Stimulated activated CD4-positive, alpha-beta T cell treated with anti-CD3 and anti-CD28 coated beads, Interleukin-1b, Interleukin-23, amount 100 ng/mL, for 24 hours (primary cell): ENCODE results near the gene IPO4.
"Not testable (repeated sequence)": the region's sequence is repeated elsewhere in the genome, so short reads cannot be mapped to it uniquely, and the experiment has no call there.

ENCODE experiments used
- DNase-seq, 4 experiments: peaks; one replicate each; pipeline ENCODE4 v3.0.0-alpha.2; 2020; ENCODE audit warnings: low read depth in 4 of 4, low spot score in 1 of 4

The IPO4 gene

GRCh38 chr14:24188251-24189058, at the start of gene IPO4:
Gene IPO4, minus strand, starts transcription at chr14:24188816. Its CDS starts 29 bp downstream, at chr14:24188787.
- peak; percentile 80 to 94 (median 89) for DNase-seq

GRCh38 chr14:24238123-24238522, 49.5 kb upstream of the IPO4 start:
- no peak for DNase-seq

- no peak for DNase-seq
Observed at GRCh38 chr14:24237463-24237955, 48.9 kb upstream of the IPO4 start.

- DNase-seq, result no peak
Observed at GRCh38 chr14:24236689-24237462, 48.3 kb upstream of the IPO4 start.

GRCh38 chr14:24235804-24236688, 47.4 kb upstream of the IPO4 start:
- no peak for DNase-seq

- DNase-seq, result no peak
Observed at GRCh38 chr14:24234095-24235005, 45.7 kb upstream of the IPO4 start.

GRCh38 chr14:24233538-24233866, 44.9 kb upstream of the IPO4 start:
- DNase-seq, result no peak

- peak in 1 of 4 experiments; percentile 54 for DNase-seq
Observed at GRCh38 chr14:24232645-24233537, 44.3 kb upstream of the IPO4 start, which contains the start of gene GMPR2. Gene GMPR2, plus strand, starts transcription at chr14:24232929. Its CDS starts 325 bp downstream, at chr14:24233254.

GRCh38 chr14:24232121-24232644, 43.6 kb upstream of the IPO4 start, which contains the start of gene NEDD8:
Gene NEDD8, minus strand, starts transcription at chr14:24232367. Its CDS starts 100 bp downstream, at chr14:24232267.
- peak; percentile 70 to 90 (median 82) for DNase-seq

GRCh38 chr14:24231263-24232120, 42.9 kb upstream of the IPO4 start:
- no peak for DNase-seq

GRCh38 chr14:24228902-24229301, 40.3 kb upstream of the IPO4 start:
- no peak for DNase-seq

GRCh38 chr14:24226473-24226872, 37.9 kb upstream of the IPO4 start:
- DNase-seq, result no peak

- DNase-seq, result no peak
Observed at GRCh38 chr14:24224618-24225071, 36.0 kb upstream of the IPO4 start.

GRCh38 chr14:24222987-24223386, 34.4 kb upstream of the IPO4 start:
- DNase-seq, result not testable (repeated sequence)

- no peak for DNase-seq
Observed at GRCh38 chr14:24219521-24219920, 30.9 kb upstream of the IPO4 start.

- DNase-seq, result no peak
Observed at GRCh38 chr14:24219080-24219479, 30.5 kb upstream of the IPO4 start.

GRCh38 chr14:24216876-24217275, 28.3 kb upstream of the IPO4 start:
- not testable (repeated sequence) for DNase-seq

- DNase-seq, result no peak
Observed at GRCh38 chr14:24216345-24216699, 27.7 kb upstream of the IPO4 start.
